HG03066 (cell line): ENCODE measurements around the gene ADAD2.
"Not testable (repeated sequence)": the region's sequence is repeated elsewhere in the genome, so short reads cannot be mapped to it uniquely, and the experiment has no call there.

Experiments used
- ATAC-seq: cut with Tn5 transposase; IDR thresholded peaks from one replicate; pipeline ENCODE4 v1.9.1; 2021; ENCODE audit warnings: low read depth; ENCODE audit not compliant: unreplicated experiment

Gene ADAD2

GRCh38 chr16:84195201-84196093 lies 4.5 kb downstream of the ADAD2 start:
- ATAC-seq = no peak

GRCh38 chr16:84196101-84196500 lies 5.1 kb downstream of the ADAD2 start:
- ATAC-seq = no peak

DNA sequence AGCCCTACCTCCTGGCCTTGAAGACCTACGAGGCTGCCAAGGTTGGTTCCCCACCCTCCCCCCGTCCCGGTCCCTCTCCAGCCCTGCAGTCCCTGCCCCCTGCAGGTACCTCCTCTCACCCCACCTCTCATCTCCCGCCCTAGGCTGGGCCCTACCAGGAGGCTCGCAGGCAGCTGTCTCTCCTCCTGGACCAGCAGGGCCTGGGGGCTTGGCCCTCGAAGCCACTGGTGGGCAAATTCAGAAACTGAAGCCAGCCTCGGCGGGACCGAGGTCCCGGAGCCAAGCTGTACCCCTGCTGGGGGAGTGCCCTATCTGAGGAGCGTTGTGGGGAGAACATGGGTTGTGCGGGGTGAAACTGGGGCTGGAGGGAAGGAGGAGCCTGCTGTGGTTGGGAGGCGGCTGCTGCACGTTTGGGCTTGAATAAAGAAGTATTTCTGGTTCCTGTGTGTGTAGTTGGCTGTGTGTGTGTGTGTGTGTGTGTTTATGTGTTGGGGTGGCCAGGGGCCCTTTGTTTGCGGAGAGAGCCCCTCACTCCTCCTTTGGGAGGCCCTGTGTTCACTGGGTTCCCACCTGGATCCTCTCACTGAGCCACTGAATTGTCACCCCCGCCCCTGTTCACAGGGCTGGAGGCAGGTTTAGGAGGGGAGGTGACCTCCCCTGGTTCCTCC lies 5.9 kb downstream of the ADAD2 start:
- ATAC-seq = no peak

- ATAC-seq = no peak
These were observed 6.6 kb downstream of the ADAD2 start for GRCh38 chr16:84197466-84198128.

DNA sequence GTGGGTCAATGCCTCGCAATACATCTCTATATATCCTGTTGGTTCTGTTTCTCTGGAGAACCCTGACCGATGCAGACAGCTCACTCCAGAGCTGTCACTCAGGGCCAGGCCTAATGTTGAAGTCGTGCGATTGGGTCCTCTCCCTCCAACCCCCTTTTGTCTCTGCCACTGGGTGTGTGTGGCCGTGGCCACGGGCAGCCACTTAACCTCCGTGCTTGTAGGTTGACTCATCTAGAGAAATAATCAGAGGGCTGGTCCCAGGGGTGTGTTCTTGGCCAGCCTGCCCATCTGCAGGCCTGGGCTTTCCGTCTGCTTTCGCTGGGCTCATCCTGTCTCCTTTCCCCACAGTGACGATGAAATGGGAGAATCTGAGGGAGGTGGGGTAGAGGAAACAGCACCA lies 7.4 kb downstream of the ADAD2 start:
- no peak for ATAC-seq

DNA sequence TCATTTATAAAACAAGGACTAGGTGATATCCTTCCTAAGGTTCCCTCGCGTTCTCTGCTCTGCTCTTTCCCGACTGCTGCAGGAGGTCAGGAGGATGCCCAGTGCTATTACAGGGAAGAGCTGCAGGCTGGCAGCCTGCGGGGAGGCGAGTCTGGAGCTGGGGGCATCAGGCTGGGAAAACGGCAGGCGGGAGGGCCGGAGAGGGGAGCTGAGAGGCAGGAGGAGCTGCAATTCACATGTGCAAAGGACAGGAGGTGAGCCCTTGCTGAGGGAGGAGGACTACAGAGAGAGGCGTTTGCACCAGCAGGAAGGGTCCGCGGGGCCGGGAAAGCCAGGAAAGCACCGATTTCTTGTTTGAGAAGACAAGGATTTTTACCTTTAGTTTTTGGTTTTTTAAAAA lies 8.1 kb downstream of the ADAD2 start:
- ATAC-seq = no peak

- no peak for ATAC-seq
These were observed 8.9 kb downstream of the ADAD2 start for GRCh38 chr16:84199861-84200260.

- not testable (repeated sequence) for ATAC-seq
These were observed 13.6 kb downstream of the ADAD2 start for GRCh38 chr16:84204551-84204950.

- ATAC-seq = not testable (repeated sequence)
These were observed 14.2 kb downstream of the ADAD2 start for GRCh38 chr16:84205123-84205522.

- ATAC-seq = no peak
These were observed 15.2 kb downstream of the ADAD2 start for GRCh38 chr16:84205976-84206691.

GRCh38 chr16:84207251-84207650 lies 16.3 kb downstream of the ADAD2 start:
- no peak for ATAC-seq

DNA sequence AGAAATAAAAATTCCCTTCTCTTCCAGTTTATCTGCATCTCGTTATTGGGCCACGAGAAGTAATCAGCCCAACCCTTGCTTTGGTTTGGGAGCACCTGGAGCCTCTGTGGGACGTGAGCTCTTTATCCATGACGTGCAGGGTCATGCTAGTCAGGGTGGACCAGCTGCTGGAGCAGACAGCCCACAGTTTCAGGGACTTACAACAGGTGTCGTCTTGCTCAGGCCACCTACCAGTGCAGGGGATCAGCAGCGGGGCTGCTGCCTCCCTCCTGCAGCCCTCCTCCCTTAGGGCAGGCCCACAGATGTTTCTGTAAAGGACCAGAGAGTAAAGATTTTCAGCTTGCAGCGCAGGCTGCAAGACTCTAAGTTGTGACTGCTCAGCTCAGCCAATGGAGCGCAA lies 16.9 kb downstream of the ADAD2 start:
- no peak for ATAC-seq

DNA sequence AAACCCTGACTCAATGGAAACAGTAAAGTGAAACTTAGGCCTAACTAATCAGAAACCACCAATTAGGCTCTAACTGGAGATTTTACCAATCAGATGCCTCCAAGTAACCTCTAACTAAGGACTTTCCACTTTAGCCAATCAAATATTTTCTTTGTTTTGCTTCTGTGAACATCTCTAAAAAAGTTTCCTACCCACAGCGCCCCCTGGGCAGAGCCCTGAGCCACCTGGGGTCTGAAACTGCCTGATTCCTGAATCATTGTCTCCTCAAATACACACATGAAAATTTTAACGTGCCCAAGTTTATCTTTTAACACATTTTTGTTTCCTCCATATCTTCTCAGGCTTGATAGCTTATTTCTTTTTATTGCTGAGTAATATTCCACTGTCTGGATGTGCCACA lies 19.0 kb downstream of the ADAD2 start:
- no peak for ATAC-seq

DNA sequence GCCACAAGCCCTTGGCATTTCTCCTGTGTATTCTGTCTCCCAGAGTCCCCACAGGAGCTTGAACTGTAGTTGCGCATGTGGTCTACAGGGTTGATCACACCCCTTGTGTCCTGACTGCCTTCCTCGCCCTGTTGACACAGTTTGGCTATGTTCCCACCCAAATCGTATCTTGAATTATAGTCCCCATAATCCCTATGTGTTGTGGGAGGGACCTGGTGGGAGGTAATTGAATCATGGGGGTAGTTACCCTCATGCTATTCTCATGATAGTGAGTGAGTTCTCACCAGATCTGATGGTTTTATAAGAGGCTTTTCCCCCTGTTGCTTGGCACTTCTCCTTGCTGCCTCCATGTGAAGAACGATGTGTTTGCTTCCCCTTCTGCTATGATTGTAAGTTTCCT lies 21.2 kb downstream of the ADAD2 start:
- no peak for ATAC-seq

GRCh38 chr16:84212631-84213030 lies 21.7 kb downstream of the ADAD2 start:
- no peak for ATAC-seq

GRCh38 chr16:84214451-84215066 lies 23.6 kb downstream of the ADAD2 start:
- ATAC-seq = no peak

DNA sequence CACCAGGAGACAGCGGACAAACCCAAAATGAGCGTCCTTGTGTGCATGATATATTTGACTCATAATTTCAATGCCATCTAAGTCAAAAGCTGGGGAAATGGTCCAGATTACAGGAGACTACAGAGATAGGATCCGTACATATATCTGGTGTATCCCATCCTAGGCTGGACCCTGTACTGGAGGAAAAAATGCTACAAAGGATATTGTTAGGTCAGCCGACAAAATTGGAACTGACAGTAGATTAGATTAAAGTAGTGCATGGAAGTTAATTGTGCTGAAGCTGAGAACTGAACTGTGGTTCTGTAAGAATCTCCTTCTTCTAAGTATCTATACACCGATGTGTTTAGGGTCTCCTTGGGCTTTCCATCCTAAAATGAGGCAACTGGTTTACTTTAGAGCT lies 24.6 kb downstream of the ADAD2 start:
- ATAC-seq = no peak

GRCh38 chr16:84216144-84216543 lies 25.2 kb downstream of the ADAD2 start:
- ATAC-seq = not testable (repeated sequence)

DNA sequence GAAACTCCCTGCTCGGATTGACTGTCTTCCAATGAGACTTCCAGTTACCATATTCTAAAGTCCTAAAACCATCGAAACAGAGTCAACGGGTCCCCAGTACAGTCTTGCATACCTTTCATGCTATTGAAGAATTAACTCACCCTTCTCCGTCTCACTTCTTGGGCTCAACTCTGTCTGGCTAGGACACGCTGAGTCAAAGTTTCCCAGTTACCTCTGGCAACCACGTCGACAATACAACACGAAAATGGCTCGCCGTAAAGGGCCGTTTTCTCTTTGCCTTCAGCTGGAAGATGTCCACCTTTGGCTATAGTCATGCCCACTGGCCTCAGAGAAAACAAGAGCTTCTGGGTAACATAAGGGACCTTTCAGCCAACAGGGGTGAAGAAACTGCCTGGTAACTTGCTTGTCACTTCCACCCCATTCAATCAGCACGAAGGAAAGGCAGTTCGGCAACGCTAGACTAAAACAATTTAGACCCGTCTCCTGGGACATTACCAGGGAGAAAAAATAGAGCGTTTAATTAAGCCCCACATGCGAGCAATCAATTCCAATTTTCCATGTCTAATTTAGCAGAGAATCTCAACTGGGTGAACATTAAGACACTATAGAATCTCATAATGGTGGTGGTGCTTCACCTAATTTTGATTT lies 27.3 kb downstream of the ADAD2 start:
- no peak for ATAC-seq

GRCh38 chr16:84218956-84219355 lies 28.0 kb downstream of the ADAD2 start:
- no peak for ATAC-seq
